GM23248 (cell line): ENCODE results near the gene SYP.

Source experiments
- EZH2 ChIP-seq: fragments of 200-600 bp; sonication (generic); IDR thresholded peaks from 2 replicates; pipeline ENCODE4 v1.6.1; 2018; ENCODE audit warnings: antibody characterized with exemption, mild to moderate bottlenecking; ENCODE audit not compliant: insufficient read depth, poor library complexity, severe bottlenecking
- EZH2phosphoT487 ChIP-seq: fragments of 200-600 bp; sonication (generic); IDR thresholded peaks from 2 replicates; pipeline ENCODE4 v1.6.1; 2018; ENCODE audit warnings: antibody characterized with exemption, moderate library complexity, mild to moderate bottlenecking, low read depth; ENCODE audit not compliant: insufficient read depth

DNA sequence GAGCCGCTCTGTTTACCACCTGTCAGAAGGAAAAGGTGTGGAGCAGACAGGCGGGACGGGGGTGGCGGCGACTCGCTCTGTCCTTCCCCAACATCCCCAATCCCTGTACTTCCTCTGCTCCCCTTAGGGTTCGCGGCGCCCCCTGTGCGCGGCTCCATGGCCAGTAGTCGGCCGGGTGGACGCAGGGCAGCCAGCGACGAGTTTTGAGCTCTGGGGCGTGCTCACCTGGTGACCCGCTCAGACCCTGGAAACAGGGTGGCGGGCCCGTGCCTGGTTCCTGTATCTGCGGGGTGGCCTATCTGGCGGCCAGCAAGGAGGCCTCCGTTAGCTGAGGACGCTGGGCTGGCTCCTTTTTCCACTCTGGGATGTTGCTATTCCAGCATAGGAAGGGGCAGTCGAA lies 42.8 kb downstream of the SYP start:
- TF ChIP-seq EZH2 (no peak), EZH2phosphoT487 (no peak)
